Measurements from ENCODE around the gene ANTKMT.
"Not testable (repeated sequence)": the region's sequence is repeated elsewhere in the genome, so short reads cannot be mapped to it uniquely, and the experiment has no call there.

The ANTKMT gene

DNA sequence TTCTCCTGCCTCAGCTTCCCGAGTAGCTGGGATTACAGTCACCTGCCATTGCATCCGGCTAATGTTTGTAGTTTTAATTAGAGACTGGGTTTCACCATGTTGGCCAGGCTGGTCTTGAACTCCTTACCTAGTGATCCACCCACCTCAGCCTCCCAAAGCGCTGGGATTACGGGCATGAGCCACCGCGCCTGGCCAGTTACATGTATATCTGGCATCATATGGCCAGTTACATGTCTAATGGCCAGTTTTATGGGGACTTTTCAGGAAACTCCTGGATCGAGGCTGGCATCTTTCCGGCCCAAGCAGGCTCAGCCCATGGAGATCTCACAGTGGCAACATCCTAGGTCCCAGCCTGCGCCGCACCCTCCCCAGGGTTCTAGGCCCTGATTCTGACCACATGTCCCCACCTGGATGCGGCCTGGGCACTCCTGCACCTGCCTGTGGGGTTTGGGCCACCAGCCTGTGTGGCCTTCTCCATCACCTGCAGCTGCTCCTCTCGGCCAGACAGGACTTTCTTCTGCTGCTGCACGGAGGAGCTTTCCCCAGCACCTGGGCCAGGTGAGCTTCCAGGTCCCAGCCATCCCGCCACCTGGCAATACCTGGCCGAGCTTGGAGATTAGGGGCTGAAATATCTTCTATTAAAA, 21.2 kb downstream of the ANTKMT start:
- Histone ChIP-seq H3K4me3 (ENCODE audit: low read length, poor library complexity, severe bottlenecking) (no peak overlapping the region), H4K20me1 (ENCODE audit: insufficient read depth, low read length, poor library complexity, severe bottlenecking) (no peaks in the 10 kb centered on the region), H3K4me2 (ENCODE audit: low read depth, low read length, poor library complexity, severe bottlenecking) (no peak overlapping the region), H3K9ac (ENCODE audit: low read depth, low read length, poor library complexity, severe bottlenecking) (no peak overlapping the region), H3K79me2 (ENCODE audit: insufficient read depth, low read length) (peaks cover 7% of the 10 kb centered on the region; the same call in 1 of the 2 replicates), H3K36me3 (ENCODE audit: insufficient read depth, low read length) (no peaks in the 10 kb centered on the region), H2AFZ (ENCODE audit: low read length) (no peak overlapping the region), H3K4me1 (ENCODE audit: insufficient read depth, low read length, poor library complexity, severe bottlenecking) (no peaks in the 10 kb centered on the region), H3K9me2 (replicated peaks; ENCODE audit: low read depth, low read length) (no peaks in the 10 kb centered on the region), H3K9me3 (ENCODE audit: insufficient read depth, low read depth, low read length) (no peaks in the 10 kb centered on the region), H3F3A (ENCODE audit: low read depth) (no peaks in the 10 kb centered on the region), H3K27me3 (ENCODE audit: insufficient read depth, low read length, poor library complexity, severe bottlenecking) (no peaks in the 10 kb centered on the region)
- TF ChIP-seq, protein P1, sequence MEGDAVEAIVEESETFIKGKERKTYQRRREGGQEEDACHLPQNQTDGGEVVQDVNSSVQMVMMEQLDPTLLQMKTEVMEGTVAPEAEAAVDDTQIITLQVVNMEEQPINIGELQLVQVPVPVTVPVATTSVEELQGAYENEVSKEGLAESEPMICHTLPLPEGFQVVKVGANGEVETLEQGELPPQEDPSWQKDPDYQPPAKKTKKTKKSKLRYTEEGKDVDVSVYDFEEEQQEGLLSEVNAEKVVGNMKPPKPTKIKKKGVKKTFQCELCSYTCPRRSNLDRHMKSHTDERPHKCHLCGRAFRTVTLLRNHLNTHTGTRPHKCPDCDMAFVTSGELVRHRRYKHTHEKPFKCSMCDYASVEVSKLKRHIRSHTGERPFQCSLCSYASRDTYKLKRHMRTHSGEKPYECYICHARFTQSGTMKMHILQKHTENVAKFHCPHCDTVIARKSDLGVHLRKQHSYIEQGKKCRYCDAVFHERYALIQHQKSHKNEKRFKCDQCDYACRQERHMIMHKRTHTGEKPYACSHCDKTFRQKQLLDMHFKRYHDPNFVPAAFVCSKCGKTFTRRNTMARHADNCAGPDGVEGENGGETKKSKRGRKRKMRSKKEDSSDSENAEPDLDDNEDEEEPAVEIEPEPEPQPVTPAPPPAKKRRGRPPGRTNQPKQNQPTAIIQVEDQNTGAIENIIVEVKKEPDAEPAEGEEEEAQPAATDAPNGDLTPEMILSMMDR (conservative IDR thresholded peaks at IDR 0.05; ENCODE audit: low read length) = no peak
- no peak for TF ChIP-seq EZH2phosphoT487 (IDR thresholded peaks at IDR 0.05; ENCODE audit: borderline replicate concordance)

DNA sequence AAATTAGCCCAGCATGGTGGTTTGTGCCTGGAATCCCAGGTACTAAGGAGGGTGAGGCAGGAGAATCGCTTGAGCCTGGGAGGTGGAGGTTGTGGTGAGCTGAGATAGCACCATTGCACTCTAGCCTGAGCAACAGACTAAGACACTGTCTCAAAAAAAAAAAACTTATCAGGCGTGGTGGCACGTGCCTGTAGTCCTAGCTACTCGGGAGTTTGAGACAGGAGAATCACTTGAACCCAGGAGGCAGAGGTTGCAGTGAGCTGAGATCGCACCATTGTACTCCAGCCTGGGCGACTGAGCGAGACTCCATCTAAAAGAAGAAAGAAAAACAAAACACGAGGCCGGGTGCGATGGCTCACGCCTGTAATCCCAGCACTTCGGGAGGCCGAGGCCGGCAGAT, 21.9 kb downstream of the ANTKMT start:
- H3K9me2 ChIP-seq (replicated peaks; ENCODE audit: low read depth, low read length); H3K9ac ChIP-seq (ENCODE audit: low read depth, low read length, poor library complexity, severe bottlenecking); H3F3A ChIP-seq (ENCODE audit: low read depth); H2AFZ ChIP-seq (ENCODE audit: low read length); H3K36me3 ChIP-seq (ENCODE audit: insufficient read depth, low read length); H3K9me3 ChIP-seq (ENCODE audit: insufficient read depth, low read depth, low read length); H3K4me1 ChIP-seq (ENCODE audit: insufficient read depth, low read length, poor library complexity, severe bottlenecking); H3K79me2 ChIP-seq (ENCODE audit: insufficient read depth, low read length); H4K20me1 ChIP-seq (ENCODE audit: insufficient read depth, low read length, poor library complexity, severe bottlenecking); H3K27me3 ChIP-seq (ENCODE audit: insufficient read depth, low read length, poor library complexity, severe bottlenecking); H3K4me3 ChIP-seq (ENCODE audit: low read length, poor library complexity, severe bottlenecking); H3K4me2 ChIP-seq (ENCODE audit: low read depth, low read length, poor library complexity, severe bottlenecking): not testable (repeated sequence)

DNA sequence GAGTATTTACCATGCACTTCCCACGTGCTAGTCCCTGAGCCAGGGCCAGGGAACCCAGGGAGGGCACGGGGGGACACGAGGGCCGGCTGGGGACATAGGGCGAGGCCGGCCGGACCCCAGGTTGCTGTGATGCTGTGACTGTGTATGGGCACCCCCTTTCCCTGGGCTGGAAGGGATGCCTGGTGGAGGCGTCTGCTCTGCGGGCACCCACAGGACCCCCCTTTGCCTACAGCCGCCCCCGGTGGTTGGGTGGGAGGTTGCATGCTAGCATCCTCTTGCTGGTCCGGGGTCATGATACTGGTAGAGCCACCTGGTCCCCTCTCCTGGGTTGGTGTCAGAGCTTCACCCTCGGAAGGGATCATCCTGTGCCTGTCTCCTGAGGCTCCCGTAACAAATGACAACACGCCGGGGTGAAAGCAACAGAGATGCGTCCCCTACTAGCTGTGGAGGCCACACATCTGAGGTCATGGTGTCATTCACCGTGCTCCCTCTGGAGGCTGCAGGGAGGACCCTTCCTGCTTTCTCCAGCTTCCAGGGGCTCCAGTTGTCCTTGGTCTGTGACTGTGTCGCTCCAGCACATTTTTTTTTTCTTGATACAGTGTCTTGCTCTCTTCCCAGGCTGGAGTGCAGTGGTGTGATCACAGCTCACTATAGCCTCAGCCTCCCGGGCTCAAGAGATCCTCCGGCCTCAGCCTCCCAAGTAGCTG, 23.0 kb downstream of the ANTKMT start:
- Histone ChIP-seq H3K4me1 (ENCODE audit: insufficient read depth, low read length, poor library complexity, severe bottlenecking) (no peaks in the 10 kb centered on the region), H3K79me2 (ENCODE audit: insufficient read depth, low read length) (peaks cover 7% of the 10 kb centered on the region; the same call in 1 of the 2 replicates), H4K20me1 (ENCODE audit: insufficient read depth, low read length, poor library complexity, severe bottlenecking) (no peaks in the 10 kb centered on the region), H3K36me3 (ENCODE audit: insufficient read depth, low read length) (no peaks in the 10 kb centered on the region), H3K27me3 (ENCODE audit: insufficient read depth, low read length, poor library complexity, severe bottlenecking) (no peaks in the 10 kb centered on the region), H3K9ac (ENCODE audit: low read depth, low read length, poor library complexity, severe bottlenecking) (no peak overlapping the region), H3F3A (ENCODE audit: low read depth) (no peaks in the 10 kb centered on the region), H3K9me3 (ENCODE audit: insufficient read depth, low read depth, low read length) (no peaks in the 10 kb centered on the region), H3K4me3 (ENCODE audit: low read length, poor library complexity, severe bottlenecking) (no peak overlapping the region), H3K4me2 (ENCODE audit: low read depth, low read length, poor library complexity, severe bottlenecking) (no peak overlapping the region), H3K9me2 (replicated peaks; ENCODE audit: low read depth, low read length) (no peaks in the 10 kb centered on the region), H2AFZ (ENCODE audit: low read length) (no peak overlapping the region)
- TF ChIP-seq, protein P1 (conservative IDR thresholded peaks at IDR 0.05; ENCODE audit: low read length) = peak; percentile 41; the same call in 1 of the 2 replicates
- no peak for TF ChIP-seq EZH2phosphoT487 (IDR thresholded peaks at IDR 0.05; ENCODE audit: borderline replicate concordance)
